ENCODE results near the gene HIVEP2.

HIVEP2 gene

GRCh38 chr6:142907544-142907943 lies 37.4 kb downstream of the HIVEP2 start:
- Histone ChIP-seq H2AFZ (ENCODE audit: low read length, unreplicated experiment) (no peak overlapping the region), H3K4me3 (ENCODE audit: low read depth, low read length) (no peak overlapping the region), H3K27ac (ENCODE audit: low read depth, low read length) (no peak overlapping the region), H3K79me2 (ENCODE audit: control insufficient read depth, insufficient read depth, low read length, unreplicated experiment) (peaks cover 19% of the 10 kb centered on the region), H3K4me1 (ENCODE audit: control insufficient read depth, insufficient read depth, low read length, unreplicated experiment) (peaks cover 20% of the 10 kb centered on the region), H3K36me3 (ENCODE audit: insufficient read depth, low read length) (no peaks in the 10 kb centered on the region), H3K27me3 (ENCODE audit: insufficient read depth, low read length) (no peaks in the 10 kb centered on the region)

DNA sequence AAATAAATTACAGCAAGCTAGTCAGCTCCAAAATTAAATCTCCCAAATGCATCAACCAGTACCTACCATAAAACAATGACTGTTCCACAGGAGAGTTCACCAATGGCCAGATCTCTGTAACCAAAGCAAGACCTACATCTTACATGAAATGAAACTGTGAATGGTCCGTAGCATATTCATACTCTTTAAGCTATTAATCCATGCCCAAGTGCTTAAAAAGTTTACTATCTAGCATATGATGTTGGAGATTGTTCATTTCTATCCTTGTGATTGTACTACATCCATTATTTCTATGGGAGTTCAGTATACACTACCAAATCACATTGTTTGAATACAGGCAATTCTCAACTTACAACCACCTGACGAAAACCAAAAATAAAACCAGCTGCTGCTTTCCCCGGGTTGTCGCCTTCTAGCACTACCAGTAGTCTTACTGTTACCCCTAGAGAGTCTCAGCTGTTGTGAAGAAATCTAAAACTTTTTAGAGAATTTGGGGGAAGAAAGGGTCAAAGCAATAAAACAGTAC lies 38.0 kb downstream of the HIVEP2 start:
- H2AFZ ChIP-seq (ENCODE audit: low read length, unreplicated experiment): no peak overlapping the region
- H3K4me3 ChIP-seq (ENCODE audit: low read depth, low read length): 0 out of 2 replicates have a peak overlapping the region, but pooled peaks have one; percentile 1
- H3K4me1 ChIP-seq (ENCODE audit: control insufficient read depth, insufficient read depth, low read length, unreplicated experiment): peaks cover 25% of the 10 kb centered on the region
- no peak overlapping the region for H3K27ac ChIP-seq (ENCODE audit: low read depth, low read length)
- no peaks in the 10 kb centered on the region for H3K36me3 ChIP-seq (ENCODE audit: insufficient read depth, low read length)
- no peaks in the 10 kb centered on the region for H3K27me3 ChIP-seq (ENCODE audit: insufficient read depth, low read length)
- H3K79me2 ChIP-seq (ENCODE audit: control insufficient read depth, insufficient read depth, low read length, unreplicated experiment): peaks cover 19% of the 10 kb centered on the region

- peaks cover 32% of the 10 kb centered on the region for H3K4me1 ChIP-seq (ENCODE audit: control insufficient read depth, insufficient read depth, low read length, unreplicated experiment)
- H3K79me2 ChIP-seq (ENCODE audit: control insufficient read depth, insufficient read depth, low read length, unreplicated experiment): peaks cover 33% of the 10 kb centered on the region
- H3K36me3 ChIP-seq (ENCODE audit: insufficient read depth, low read length): no peaks in the 10 kb centered on the region
- H3K4me3 ChIP-seq (ENCODE audit: low read depth, low read length): peak overlapping the region; percentile 45
- no peak overlapping the region for H2AFZ ChIP-seq (ENCODE audit: low read length, unreplicated experiment)
- peak overlapping the region; percentile 98 for H3K27ac ChIP-seq (ENCODE audit: low read depth, low read length)
- H3K27me3 ChIP-seq (ENCODE audit: insufficient read depth, low read length): no peaks in the 10 kb centered on the region
Measured at GRCh38 chr6:142903812-142904211, 41.2 kb downstream of the HIVEP2 start.

DNA sequence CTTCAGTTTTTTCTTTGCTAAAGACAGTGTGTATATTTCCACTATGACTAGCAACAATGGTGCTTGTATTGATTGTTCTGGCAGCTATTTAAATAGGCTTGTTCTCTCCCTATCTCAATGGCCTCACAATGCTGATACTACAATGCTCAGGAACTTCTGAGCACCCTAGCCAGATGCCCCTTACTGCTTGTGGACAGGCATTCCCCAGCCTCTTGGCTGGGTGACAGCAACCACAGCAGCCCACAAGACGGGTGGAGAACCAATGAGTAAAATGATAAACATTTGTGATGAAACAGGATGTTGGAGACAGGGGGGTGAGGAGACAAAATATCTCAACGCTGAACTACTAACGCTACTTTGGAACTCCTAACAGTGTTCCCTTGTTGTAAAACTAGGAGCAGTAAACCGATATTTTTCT lies 42.3 kb downstream of the HIVEP2 start:
- Histone ChIP-seq H2AFZ (ENCODE audit: low read length, unreplicated experiment) (no peak overlapping the region), H3K4me1 (ENCODE audit: control insufficient read depth, insufficient read depth, low read length, unreplicated experiment) (peaks cover 32% of the 10 kb centered on the region), H3K79me2 (ENCODE audit: control insufficient read depth, insufficient read depth, low read length, unreplicated experiment) (peaks cover 33% of the 10 kb centered on the region), H3K4me3 (ENCODE audit: low read depth, low read length) (peak overlapping the region; percentile 45), H3K36me3 (ENCODE audit: insufficient read depth, low read length) (no peaks in the 10 kb centered on the region), H3K27me3 (ENCODE audit: insufficient read depth, low read length) (no peaks in the 10 kb centered on the region), H3K27ac (ENCODE audit: low read depth, low read length) (peak overlapping the region; percentile 98)

GRCh38 chr6:142901611-142902010 lies 43.4 kb downstream of the HIVEP2 start:
- peaks cover 32% of the 10 kb centered on the region for H3K4me1 ChIP-seq (ENCODE audit: control insufficient read depth, insufficient read depth, low read length, unreplicated experiment)

GRCh38 chr6:142900227-142900971 lies 44.6 kb downstream of the HIVEP2 start:
- Histone ChIP-seq H2AFZ (ENCODE audit: low read length, unreplicated experiment) (no peak overlapping the region), H3K27me3 (ENCODE audit: insufficient read depth, low read length) (no peaks in the 10 kb centered on the region), H3K79me2 (ENCODE audit: control insufficient read depth, insufficient read depth, low read length, unreplicated experiment) (peaks cover 42% of the 10 kb centered on the region), H3K4me1 (ENCODE audit: control insufficient read depth, insufficient read depth, low read length, unreplicated experiment) (peaks cover 32% of the 10 kb centered on the region), H3K4me3 (ENCODE audit: low read depth, low read length) (no peak overlapping the region), H3K36me3 (ENCODE audit: insufficient read depth, low read length) (no peaks in the 10 kb centered on the region), H3K27ac (ENCODE audit: low read depth, low read length) (no peak overlapping the region)

More at GRCh38 chr6:142901611-142902010, 43.4 kb downstream of the HIVEP2 start:
- H3K4me3 ChIP-seq (ENCODE audit: low read depth, low read length): no peak overlapping the region
- peaks cover 39% of the 10 kb centered on the region for H3K79me2 ChIP-seq (ENCODE audit: control insufficient read depth, insufficient read depth, low read length, unreplicated experiment)
- peak overlapping the region; percentile 98 for H3K27ac ChIP-seq (ENCODE audit: low read depth, low read length)
- H2AFZ ChIP-seq (ENCODE audit: low read length, unreplicated experiment): no peak overlapping the region
- no peaks in the 10 kb centered on the region for H3K27me3 ChIP-seq (ENCODE audit: insufficient read depth, low read length)
- H3K36me3 ChIP-seq (ENCODE audit: insufficient read depth, low read length): no peaks in the 10 kb centered on the region

DNA sequence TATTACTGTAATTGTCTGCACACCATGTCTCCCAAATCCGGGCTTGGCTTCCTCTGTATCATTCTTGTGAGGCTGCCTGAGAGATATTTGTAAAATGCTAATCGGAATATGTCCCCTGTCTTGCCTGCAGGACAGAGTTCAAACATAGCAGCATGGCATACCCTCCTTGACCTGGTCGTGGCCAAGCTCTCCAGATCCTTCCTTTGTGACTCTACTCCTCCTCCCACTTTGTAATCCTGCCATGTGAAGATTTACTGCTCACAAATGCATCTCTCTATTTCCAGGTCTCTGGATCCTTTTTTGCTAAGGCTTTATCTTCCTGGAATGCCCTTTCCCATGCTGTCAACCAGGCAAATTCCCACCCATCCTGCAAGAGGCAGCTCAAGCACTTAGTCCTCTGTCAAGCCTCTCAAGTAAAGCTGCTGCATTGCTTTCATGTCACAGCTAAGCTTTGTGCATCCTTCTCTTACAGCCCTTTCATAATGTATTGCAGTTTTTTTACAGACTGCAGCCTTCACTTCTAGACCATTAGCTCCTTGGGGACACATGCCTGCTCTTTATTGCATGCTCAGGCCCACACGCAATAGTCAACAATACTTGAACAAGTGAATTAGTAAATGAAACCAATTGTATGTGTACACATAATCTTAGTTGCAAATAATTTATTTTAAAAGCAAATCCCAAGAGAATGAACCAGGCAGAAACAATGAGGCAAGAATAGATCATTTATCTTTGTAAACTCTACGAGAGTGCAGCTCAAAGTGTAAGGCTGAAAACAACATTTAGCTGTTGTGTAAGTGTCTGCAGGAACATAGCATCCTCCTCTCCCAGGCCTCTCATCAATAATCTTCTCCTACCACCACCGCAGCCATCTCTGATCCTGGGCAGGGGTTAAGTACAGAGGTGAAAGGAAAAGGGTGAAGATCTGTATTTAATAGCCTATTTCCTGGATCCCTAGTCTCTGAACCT lies 45.8 kb downstream of the HIVEP2 start:
- Histone ChIP-seq H3K79me2 (ENCODE audit: control insufficient read depth, insufficient read depth, low read length, unreplicated experiment) (peaks cover 40% of the 10 kb centered on the region), H3K27ac (ENCODE audit: low read depth, low read length) (no peak overlapping the region), H3K36me3 (ENCODE audit: insufficient read depth, low read length) (no peaks in the 10 kb centered on the region), H3K4me3 (ENCODE audit: low read depth, low read length) (no peak overlapping the region), H3K27me3 (ENCODE audit: insufficient read depth, low read length) (no peaks in the 10 kb centered on the region), H2AFZ (ENCODE audit: low read length, unreplicated experiment) (no peak overlapping the region), H3K4me1 (ENCODE audit: control insufficient read depth, insufficient read depth, low read length, unreplicated experiment) (peaks cover 26% of the 10 kb centered on the region)

DNA sequence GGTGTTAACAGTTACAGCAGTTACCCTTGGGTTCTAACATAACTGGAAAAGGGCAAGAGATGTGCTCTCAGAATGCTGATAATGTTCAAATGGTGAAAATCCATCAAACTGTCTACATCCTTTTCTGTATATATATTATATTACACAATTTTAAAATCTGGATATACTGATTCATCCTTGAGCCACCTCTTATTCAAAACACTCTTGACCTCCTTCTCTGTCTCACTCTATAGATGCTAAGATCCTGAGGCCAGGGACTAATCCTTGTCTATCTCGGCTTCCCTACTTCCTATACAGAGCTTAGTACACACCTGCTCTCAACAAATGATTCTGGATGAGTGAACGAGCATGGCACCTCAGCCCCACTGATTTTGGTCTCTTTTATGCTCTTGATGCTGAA lies 47.3 kb downstream of the HIVEP2 start:
- H3K79me2 ChIP-seq (ENCODE audit: control insufficient read depth, insufficient read depth, low read length, unreplicated experiment): peaks cover 36% of the 10 kb centered on the region
- no peak overlapping the region for H2AFZ ChIP-seq (ENCODE audit: low read length, unreplicated experiment)
- no peak overlapping the region for H3K4me3 ChIP-seq (ENCODE audit: low read depth, low read length)
- H3K27me3 ChIP-seq (ENCODE audit: insufficient read depth, low read length): no peaks in the 10 kb centered on the region
- peaks cover 24% of the 10 kb centered on the region for H3K4me1 ChIP-seq (ENCODE audit: control insufficient read depth, insufficient read depth, low read length, unreplicated experiment)
- no peaks in the 10 kb centered on the region for H3K36me3 ChIP-seq (ENCODE audit: insufficient read depth, low read length)
- H3K27ac ChIP-seq (ENCODE audit: low read depth, low read length): no peak overlapping the region

DNA sequence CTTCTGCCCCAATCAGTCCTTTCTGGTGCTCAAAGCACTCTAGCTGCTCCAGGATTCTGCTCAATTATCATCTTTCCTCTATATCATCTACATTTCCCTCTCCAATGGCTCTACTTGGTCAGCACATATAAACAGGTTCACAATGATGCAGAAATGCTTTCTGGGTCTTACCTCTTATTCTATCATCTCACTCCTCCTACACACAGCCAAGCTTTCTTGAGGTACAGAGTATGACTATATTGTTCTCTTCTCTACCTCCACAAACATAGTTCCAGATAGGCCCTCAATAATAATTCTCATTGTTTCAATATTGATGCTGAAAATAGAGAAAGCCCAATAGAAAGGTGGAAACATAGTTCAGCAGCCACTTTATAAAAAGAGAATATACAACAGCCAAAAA lies 48.2 kb downstream of the HIVEP2 start:
- H2AFZ ChIP-seq (ENCODE audit: low read length, unreplicated experiment): no peak overlapping the region
- H3K4me1 ChIP-seq (ENCODE audit: control insufficient read depth, insufficient read depth, low read length, unreplicated experiment): peaks cover 16% of the 10 kb centered on the region
- no peak overlapping the region for H3K27ac ChIP-seq (ENCODE audit: low read depth, low read length)
- H3K36me3 ChIP-seq (ENCODE audit: insufficient read depth, low read length): no peaks in the 10 kb centered on the region
- H3K27me3 ChIP-seq (ENCODE audit: insufficient read depth, low read length): no peaks in the 10 kb centered on the region
- H3K4me3 ChIP-seq (ENCODE audit: low read depth, low read length): no peak overlapping the region
- H3K79me2 ChIP-seq (ENCODE audit: control insufficient read depth, insufficient read depth, low read length, unreplicated experiment): peaks cover 41% of the 10 kb centered on the region

DNA sequence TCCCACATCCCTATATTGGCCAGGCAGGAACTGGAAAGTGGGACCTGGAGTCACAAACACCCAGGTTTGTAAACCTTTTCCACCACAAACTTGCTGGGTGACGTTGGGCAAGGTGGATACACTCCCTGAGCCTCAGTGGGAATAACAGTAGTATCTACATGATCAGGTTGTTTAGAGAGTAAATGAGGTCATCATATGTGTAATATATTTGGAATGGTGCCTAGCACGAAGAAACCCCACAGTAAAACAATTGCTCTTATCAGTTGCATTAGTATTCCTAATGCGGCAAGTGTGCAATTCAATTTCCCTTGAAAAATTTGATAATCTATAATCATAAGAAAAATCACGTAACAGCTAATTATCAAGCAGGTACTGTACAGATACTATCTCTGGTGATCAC lies 51.9 kb downstream of the HIVEP2 start:
- H3K27ac ChIP-seq (ENCODE audit: low read depth, low read length): no peak overlapping the region

More for the DNA sequence above, 51.9 kb downstream of the HIVEP2 start:
- no peaks in the 10 kb centered on the region for H3K27me3 ChIP-seq (ENCODE audit: insufficient read depth, low read length)
- peaks cover 29% of the 10 kb centered on the region for H3K79me2 ChIP-seq (ENCODE audit: control insufficient read depth, insufficient read depth, low read length, unreplicated experiment)
- no peaks in the 10 kb centered on the region for H3K36me3 ChIP-seq (ENCODE audit: insufficient read depth, low read length)
- H3K4me3 ChIP-seq (ENCODE audit: low read depth, low read length): no peak overlapping the region
- H3K4me1 ChIP-seq (ENCODE audit: control insufficient read depth, insufficient read depth, low read length, unreplicated experiment): peaks cover 12% of the 10 kb centered on the region
- no peak overlapping the region for H2AFZ ChIP-seq (ENCODE audit: low read length, unreplicated experiment)
